Measurements from ENCODE around the gene IPO13.

The IPO13 gene

GRCh38 chr1:44012404-44012803 lies 65.7 kb downstream of the IPO13 start:
- no peak for DNase-seq (ENCODE audit: low read depth in 2 of 2)

GRCh38 chr1:44012941-44013609 lies 66.3 kb downstream of the IPO13 start:
- no peak for DNase-seq (ENCODE audit: low read depth in 2 of 2)

- no peak for DNase-seq (ENCODE audit: low read depth in 2 of 2)
These were observed 67.2 kb downstream of the IPO13 start for GRCh38 chr1:44013949-44014348.

GRCh38 chr1:44014365-44015104 lies 67.8 kb downstream of the IPO13 start:
- no peak for DNase-seq (ENCODE audit: low read depth in 2 of 2)

GRCh38 chr1:44015206-44015605 lies 68.5 kb downstream of the IPO13 start:
- no peak for DNase-seq (ENCODE audit: low read depth in 2 of 2)

- no peak for DNase-seq (ENCODE audit: low read depth in 2 of 2)
These were observed 69.5 kb downstream of the IPO13 start for GRCh38 chr1:44016041-44016889.

- no peak for DNase-seq (ENCODE audit: low read depth in 2 of 2)
These were observed 70.2 kb downstream of the IPO13 start for GRCh38 chr1:44016890-44017400.

Data from activated CD4-positive, alpha-beta T cell treated with anti-CD3 and anti-CD28 coated beads for 24 hours (primary cell).